NB4 (cell line): ENCODE data around the gene TMEM97.

Experiments
- MAX ChIP-seq: IDR thresholded peaks from 2 replicates; pipeline ENCODE4 v1.6.1; 2011; ENCODE audit warnings: low read depth, low read length
- POLR2A ChIP-seq: IDR thresholded peaks from 2 replicates; pipeline ENCODE4 v1.6.1; 2011; ENCODE audit warnings: mild to moderate bottlenecking; ENCODE audit not compliant: insufficient read length; ENCODE audit errors: extremely low read depth
- TF ChIP-seq, protein P1 (sequence below): IDR thresholded peaks from one replicate; pipeline ENCODE4 v1.5.1; 2012; ENCODE audit warnings: low read depth, low read length

- TF ChIP-seq, protein P1, sequence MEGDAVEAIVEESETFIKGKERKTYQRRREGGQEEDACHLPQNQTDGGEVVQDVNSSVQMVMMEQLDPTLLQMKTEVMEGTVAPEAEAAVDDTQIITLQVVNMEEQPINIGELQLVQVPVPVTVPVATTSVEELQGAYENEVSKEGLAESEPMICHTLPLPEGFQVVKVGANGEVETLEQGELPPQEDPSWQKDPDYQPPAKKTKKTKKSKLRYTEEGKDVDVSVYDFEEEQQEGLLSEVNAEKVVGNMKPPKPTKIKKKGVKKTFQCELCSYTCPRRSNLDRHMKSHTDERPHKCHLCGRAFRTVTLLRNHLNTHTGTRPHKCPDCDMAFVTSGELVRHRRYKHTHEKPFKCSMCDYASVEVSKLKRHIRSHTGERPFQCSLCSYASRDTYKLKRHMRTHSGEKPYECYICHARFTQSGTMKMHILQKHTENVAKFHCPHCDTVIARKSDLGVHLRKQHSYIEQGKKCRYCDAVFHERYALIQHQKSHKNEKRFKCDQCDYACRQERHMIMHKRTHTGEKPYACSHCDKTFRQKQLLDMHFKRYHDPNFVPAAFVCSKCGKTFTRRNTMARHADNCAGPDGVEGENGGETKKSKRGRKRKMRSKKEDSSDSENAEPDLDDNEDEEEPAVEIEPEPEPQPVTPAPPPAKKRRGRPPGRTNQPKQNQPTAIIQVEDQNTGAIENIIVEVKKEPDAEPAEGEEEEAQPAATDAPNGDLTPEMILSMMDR: no peak
- no peak for TF ChIP-seq POLR2A
- peak; percentile 62 for TF ChIP-seq MAX
Measured at GRCh38 chr17:28371245-28372202, 52.5 kb downstream of the TMEM97 start, which contains the start of gene SARM1.
